ENCODE data around the gene HLA-F. TPM values are rescaled to one million over a fixed set of nuclear protein-coding genes. Genes with fewer than 3 reads are reported as not detected.

The HLA-F gene
- total RNA-seq, 5 donors from 2014 or later (not counting 1 experiment from before 2014, with no cell fraction given), result 600 to 951 (median 748) TPM

GRCh38 chr6:29739882-29740261 lies 16.6 kb downstream of the HLA-F start:
- Mint-ChIP-seq H3K27ac (no peak overlapping the region), H3K4me1 (peaks cover under 1 to 7% (median 1%) of the 10 kb centered on the region in 3 donors), H3K27me3 (no peaks in the 10 kb centered on the region), H3K9me3 (no peaks in the 10 kb centered on the region), H3K36me3 (peaks cover 3% of the 10 kb centered on the region), H3K4me3 (no peak overlapping the region)
- H3K9me3 ChIP-seq, result no peaks in the 10 kb centered on the region
- ChIA-PET CTCF (interaction anchor here in 1 of 2 donors (1.0 kb wide), 1 partner anchor 9 kb away, joined by 4 read pairs; no protein-coding TSS in a partner anchor), POLR2A (no interaction called here)
- no CpG with 5 or more reads among the region's 1 CpG for WGBS (ENCODE audit: insufficient coverage)
- no peak overlapping the region for H3K4me3 ChIP-seq (ENCODE audit: control insufficient read depth in 1 of 2, extremely low read depth in 1 of 2, low read length in 1 of 2)
- ATAC-seq (replicated peaks in 1 of 4) (no peak), DNase-seq (no peak)
- H3K27me3 ChIP-seq (replicated peaks in 1 of 2; ENCODE audit: control insufficient read depth in 2 of 2, extremely low read depth in 1 of 2, insufficient read depth in 2 of 2, low read length in 1 of 2), result no peaks in the 10 kb centered on the region
- no peak overlapping the region for H3K27ac ChIP-seq (ENCODE audit: low read length)
- peaks cover under 1 to 7% of the 10 kb centered on the region in 2 donors for H3K36me3 ChIP-seq (ENCODE audit: control insufficient read depth in 2 of 2, extremely low read depth in 1 of 2, insufficient read depth in 1 of 2, low read length in 1 of 2)
- H3K4me1 ChIP-seq (ENCODE audit: control insufficient read depth in 1 of 2, extremely low read depth in 1 of 2, insufficient read depth in 2 of 2, low read length in 2 of 2), result no peaks in the 10 kb centered on the region

DNA sequence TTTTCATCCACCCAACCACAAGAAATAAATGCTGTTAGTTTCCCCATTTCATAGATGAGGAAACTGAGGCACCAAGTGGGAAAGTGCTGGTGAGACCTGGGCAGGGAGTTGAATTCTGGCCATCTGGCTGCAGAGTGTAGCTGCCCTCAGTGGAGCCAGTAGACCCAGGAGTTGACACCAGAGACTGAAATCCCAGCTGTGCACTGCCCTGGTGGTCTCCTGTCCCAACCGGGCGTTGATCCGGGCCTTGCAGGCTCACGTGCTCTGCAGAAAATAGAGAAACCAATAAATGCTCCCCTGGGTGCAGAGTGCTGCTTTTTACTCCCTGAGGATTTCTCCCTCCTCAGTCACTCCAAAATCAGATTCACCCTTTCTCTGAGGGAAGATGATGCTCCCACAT lies 18.4 kb downstream of the HLA-F start:
- no peak overlapping the region for H3K27ac ChIP-seq (ENCODE audit: low read length)
- H3K36me3 ChIP-seq (ENCODE audit: control insufficient read depth in 2 of 2, extremely low read depth in 1 of 2, insufficient read depth in 1 of 2, low read length in 1 of 2), result peaks cover 5 to 10% of the 10 kb centered on the region in 2 donors
- Mint-ChIP-seq H3K9me3 (no peaks in the 10 kb centered on the region), H3K27ac (no peak overlapping the region), H3K36me3 (peaks cover 5% of the 10 kb centered on the region), H3K4me1 (peaks cover 1 to 8% (median 8%) of the 10 kb centered on the region in 3 donors), H3K4me3 (no peak overlapping the region), H3K27me3 (no peaks in the 10 kb centered on the region)
- ATAC-seq (replicated peaks in 1 of 4) (no peak), DNase-seq (no peak)
- POLR2A ChIA-PET, result no interaction called here
- H3K9me3 ChIP-seq, result no peaks in the 10 kb centered on the region
- H3K4me1 ChIP-seq (ENCODE audit: control insufficient read depth in 1 of 2, extremely low read depth in 1 of 2, insufficient read depth in 2 of 2, low read length in 2 of 2), result no peaks in the 10 kb centered on the region
- H3K27me3 ChIP-seq (replicated peaks in 1 of 2; ENCODE audit: control insufficient read depth in 2 of 2, extremely low read depth in 1 of 2, insufficient read depth in 2 of 2, low read length in 1 of 2), result no peaks in the 10 kb centered on the region
- CTCF ChIA-PET, result interaction anchor here in 1 of 2 donors (0.7 kb wide), 1 partner anchor 10 kb away, joined by 7 read pairs; no protein-coding TSS in a partner anchor
- H3K4me3 ChIP-seq (ENCODE audit: control insufficient read depth in 1 of 2, extremely low read depth in 1 of 2, low read length in 1 of 2), result no peak overlapping the region
- 92% methylated on average over 4 of the region's 4 CpGs for WGBS (ENCODE audit: insufficient coverage)

DNA sequence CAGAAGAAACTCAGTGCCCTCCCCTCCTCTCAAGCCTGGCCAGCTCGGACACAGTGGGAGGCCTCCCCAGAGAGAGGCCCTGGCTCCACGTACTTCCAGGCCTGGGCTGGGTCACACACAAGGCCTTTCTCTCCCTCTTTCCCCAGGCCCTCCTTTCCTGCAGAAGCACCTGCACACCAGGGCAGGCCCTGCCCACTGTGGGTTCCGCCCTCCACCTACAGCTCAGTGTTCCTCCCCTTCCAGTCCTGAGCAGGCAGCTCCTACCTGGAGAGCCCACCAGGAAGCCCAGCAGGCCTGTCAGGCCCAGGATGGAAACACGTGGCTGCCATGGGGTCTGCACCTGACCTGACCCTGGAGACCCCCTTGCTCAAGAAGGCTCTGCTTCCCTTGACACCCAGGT lies 18.9 kb downstream of the HLA-F start:
- DNase-seq, result no peak
- Histone ChIP-seq H3K27ac (ENCODE audit: low read length) (no peak overlapping the region), H3K4me3 (ENCODE audit: control insufficient read depth in 1 of 2, extremely low read depth in 1 of 2, low read length in 1 of 2) (no peak overlapping the region), H3K36me3 (ENCODE audit: control insufficient read depth in 2 of 2, extremely low read depth in 1 of 2, insufficient read depth in 1 of 2, low read length in 1 of 2) (peaks cover 5 to 10% of the 10 kb centered on the region in 2 donors), H3K27me3 (replicated peaks in 1 of 2; ENCODE audit: control insufficient read depth in 2 of 2, extremely low read depth in 1 of 2, insufficient read depth in 2 of 2, low read length in 1 of 2) (no peaks in the 10 kb centered on the region), H3K4me1 (ENCODE audit: control insufficient read depth in 1 of 2, extremely low read depth in 1 of 2, insufficient read depth in 2 of 2, low read length in 2 of 2) (no peaks in the 10 kb centered on the region), H3K9me3 (no peaks in the 10 kb centered on the region)
- POLR2A ChIA-PET, result no interaction called here
- no peak overlapping the region for H3K27ac Mint-ChIP-seq
- H3K4me1 Mint-ChIP-seq, result peaks cover 7 to 12% (median 11%) of the 10 kb centered on the region in 3 donors
- no peak for ATAC-seq (replicated peaks in 1 of 4)
- no peaks in the 10 kb centered on the region for H3K27me3 Mint-ChIP-seq
- CTCF ChIA-PET, result interaction anchor here in 1 of 2 donors (0.7 kb wide), 1 partner anchor 9 kb away, joined by 7 read pairs; no protein-coding TSS in a partner anchor
- H3K36me3 Mint-ChIP-seq, result peaks cover 5% of the 10 kb centered on the region
- 66% methylated on average over 4 of the region's 4 CpGs for WGBS (ENCODE audit: insufficient coverage)
- H3K4me3 Mint-ChIP-seq, result no peak overlapping the region
- H3K9me3 Mint-ChIP-seq, result no peaks in the 10 kb centered on the region

GRCh38 chr6:29743025-29743424 lies 19.8 kb downstream of the HLA-F start:
- H3K4me3 ChIP-seq (ENCODE audit: control insufficient read depth in 1 of 2, extremely low read depth in 1 of 2, low read length in 1 of 2), result no peak overlapping the region
- DNase-seq (no peak), ATAC-seq (replicated peaks in 1 of 4) (no peak)
- H3K36me3 ChIP-seq (ENCODE audit: control insufficient read depth in 2 of 2, extremely low read depth in 1 of 2, insufficient read depth in 1 of 2, low read length in 1 of 2), result peaks cover 5 to 10% of the 10 kb centered on the region in 2 donors
- Mint-ChIP-seq H3K4me1 (peaks cover 16 to 21% (median 17%) of the 10 kb centered on the region in 3 donors), H3K36me3 (peaks cover 5% of the 10 kb centered on the region), H3K4me3 (no peak overlapping the region), H3K27ac (no peak overlapping the region), H3K27me3 (no peaks in the 10 kb centered on the region), H3K9me3 (no peaks in the 10 kb centered on the region)
- no peaks in the 10 kb centered on the region for H3K9me3 ChIP-seq
- H3K4me1 ChIP-seq (ENCODE audit: control insufficient read depth in 1 of 2, extremely low read depth in 1 of 2, insufficient read depth in 2 of 2, low read length in 2 of 2), result peaks cover 0 to 8% of the 10 kb centered on the region in 2 experiments
- 17% methylated on average over 1 of the region's 1 CpG for WGBS (ENCODE audit: insufficient coverage)
- H3K27me3 ChIP-seq (replicated peaks in 1 of 2; ENCODE audit: control insufficient read depth in 2 of 2, extremely low read depth in 1 of 2, insufficient read depth in 2 of 2, low read length in 1 of 2), result no peaks in the 10 kb centered on the region
- CTCF ChIA-PET, result no interaction called here
- H3K27ac ChIP-seq (ENCODE audit: low read length), result no peak overlapping the region
- POLR2A ChIA-PET, result no interaction called here

- CTCF ChIA-PET, result no interaction called here
- Histone ChIP-seq H3K4me1 (ENCODE audit: control insufficient read depth in 1 of 2, extremely low read depth in 1 of 2, insufficient read depth in 2 of 2, low read length in 2 of 2) (peaks cover 0 to 13% of the 10 kb centered on the region in 2 experiments), H3K36me3 (ENCODE audit: control insufficient read depth in 2 of 2, extremely low read depth in 1 of 2, insufficient read depth in 1 of 2, low read length in 1 of 2) (peaks cover 5 to 10% of the 10 kb centered on the region in 2 donors), H3K9me3 (no peaks in the 10 kb centered on the region), H3K27me3 (replicated peaks in 1 of 2; ENCODE audit: control insufficient read depth in 2 of 2, extremely low read depth in 1 of 2, insufficient read depth in 2 of 2, low read length in 1 of 2) (no peaks in the 10 kb centered on the region), H3K27ac (ENCODE audit: low read length) (no peak overlapping the region), H3K4me3 (ENCODE audit: control insufficient read depth in 1 of 2, extremely low read depth in 1 of 2, low read length in 1 of 2) (no peak overlapping the region)
- H3K36me3 Mint-ChIP-seq, result peaks cover 5% of the 10 kb centered on the region
- H3K27ac Mint-ChIP-seq, result no peak overlapping the region
- no peak overlapping the region for H3K4me3 Mint-ChIP-seq
- POLR2A ChIA-PET, result no interaction called here
- 100% methylated on average over 3 of the region's 6 CpGs for WGBS (ENCODE audit: insufficient coverage)
- H3K4me1 Mint-ChIP-seq, result peaks cover 19 to 25% (median 21%) of the 10 kb centered on the region in 3 donors
- H3K27me3 Mint-ChIP-seq, result no peaks in the 10 kb centered on the region
- no peaks in the 10 kb centered on the region for H3K9me3 Mint-ChIP-seq
- ATAC-seq (replicated peaks in 1 of 4) (no peak), DNase-seq (no peak)
Observed at GRCh38 chr6:29743568-29743967, 20.3 kb downstream of the HLA-F start.

- H3K27ac ChIP-seq (ENCODE audit: low read length), result no peak overlapping the region
- peaks cover 22 to 28% (median 22%) of the 10 kb centered on the region in 3 donors for H3K4me1 Mint-ChIP-seq
- WGBS (ENCODE audit: insufficient coverage), result 100% methylated on average over 2 of the region's 4 CpGs
- H3K27ac Mint-ChIP-seq, result no peak overlapping the region
- H3K36me3 ChIP-seq (ENCODE audit: control insufficient read depth in 2 of 2, extremely low read depth in 1 of 2, insufficient read depth in 1 of 2, low read length in 1 of 2), result peaks cover 5 to 10% of the 10 kb centered on the region in 2 donors
- peaks cover 0 to 15% of the 10 kb centered on the region in 2 experiments for H3K4me1 ChIP-seq (ENCODE audit: control insufficient read depth in 1 of 2, extremely low read depth in 1 of 2, insufficient read depth in 2 of 2, low read length in 2 of 2)
- ATAC-seq (replicated peaks in 1 of 4), result no peak
- H3K9me3 ChIP-seq, result no peaks in the 10 kb centered on the region
- H3K27me3 ChIP-seq (replicated peaks in 1 of 2; ENCODE audit: control insufficient read depth in 2 of 2, extremely low read depth in 1 of 2, insufficient read depth in 2 of 2, low read length in 1 of 2), result no peaks in the 10 kb centered on the region
- no peak for DNase-seq
- H3K9me3 Mint-ChIP-seq, result no peaks in the 10 kb centered on the region
- H3K27me3 Mint-ChIP-seq, result no peaks in the 10 kb centered on the region
- peaks cover 5% of the 10 kb centered on the region for H3K36me3 Mint-ChIP-seq
- no peak overlapping the region for H3K4me3 ChIP-seq (ENCODE audit: control insufficient read depth in 1 of 2, extremely low read depth in 1 of 2, low read length in 1 of 2)
- ChIA-PET CTCF (no interaction called here), POLR2A (no interaction called here)
- no peak overlapping the region for H3K4me3 Mint-ChIP-seq
Observed at GRCh38 chr6:29744131-29744530, 20.9 kb downstream of the HLA-F start.

DNA sequence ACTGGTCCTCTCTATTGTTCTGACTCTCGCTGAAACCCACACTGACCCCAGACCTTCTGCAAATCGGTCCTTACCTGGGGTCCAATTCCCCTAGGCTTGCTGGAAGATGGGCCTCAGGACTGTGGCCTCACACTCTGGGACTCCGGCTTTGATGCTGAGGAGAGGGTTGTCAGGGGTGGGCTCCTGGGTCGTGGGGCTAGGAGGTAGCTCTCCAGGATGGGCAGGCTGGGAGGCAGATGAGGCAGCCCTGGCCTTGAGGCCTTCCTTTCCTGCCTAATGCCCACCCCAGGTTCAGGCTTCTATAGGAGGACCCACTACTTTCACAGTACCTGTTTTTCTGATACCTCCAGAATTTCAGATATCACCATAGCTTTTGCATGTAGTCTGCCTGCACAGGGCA lies 21.4 kb downstream of the HLA-F start:
- Histone ChIP-seq H3K4me1 (ENCODE audit: control insufficient read depth in 1 of 2, extremely low read depth in 1 of 2, insufficient read depth in 2 of 2, low read length in 2 of 2) (peaks cover 0 to 20% of the 10 kb centered on the region in 2 experiments), H3K4me3 (ENCODE audit: control insufficient read depth in 1 of 2, extremely low read depth in 1 of 2, low read length in 1 of 2) (no peak overlapping the region), H3K9me3 (no peaks in the 10 kb centered on the region), H3K27ac (ENCODE audit: low read length) (no peak overlapping the region), H3K27me3 (replicated peaks in 1 of 2; ENCODE audit: control insufficient read depth in 2 of 2, extremely low read depth in 1 of 2, insufficient read depth in 2 of 2, low read length in 1 of 2) (no peaks in the 10 kb centered on the region), H3K36me3 (ENCODE audit: control insufficient read depth in 2 of 2, extremely low read depth in 1 of 2, insufficient read depth in 1 of 2, low read length in 1 of 2) (peaks cover 5 to 10% of the 10 kb centered on the region in 2 donors)
- DNase-seq (no peak), ATAC-seq (replicated peaks in 1 of 4) (no peak)
- Mint-ChIP-seq H3K9me3 (no peaks in the 10 kb centered on the region), H3K36me3 (peaks cover 5% of the 10 kb centered on the region), H3K27me3 (no peaks in the 10 kb centered on the region), H3K4me3 (no peak overlapping the region), H3K27ac (no peak overlapping the region), H3K4me1 (peaks cover 26 to 33% (median 27%) of the 10 kb centered on the region in 3 donors)
- WGBS (ENCODE audit: insufficient coverage), result 79% methylated on average over 3 of the region's 4 CpGs
- ChIA-PET CTCF (no interaction called here), POLR2A (no interaction called here)
